ENCODE data around the gene EDEM3.

Gene EDEM3

DNA sequence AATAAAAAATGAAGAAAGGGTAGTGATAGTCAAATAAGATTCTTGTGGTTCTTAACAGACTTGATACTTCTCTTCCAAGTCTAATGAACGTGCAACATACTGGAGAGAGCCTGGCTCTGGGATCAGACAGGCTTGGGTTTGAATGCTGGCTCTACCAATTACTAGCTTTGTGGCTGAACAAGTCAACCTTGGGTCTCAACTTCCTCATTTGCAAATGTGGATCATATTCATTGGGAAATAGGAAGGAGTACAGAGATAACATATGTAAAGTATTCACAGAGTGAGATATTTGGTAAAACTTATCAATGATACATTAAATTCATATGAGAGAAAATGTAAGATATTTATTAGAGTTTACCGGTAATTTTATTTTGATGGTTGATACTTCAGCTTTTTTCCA is 2.0 kb downstream of the EDEM3 start:
- Histone ChIP-seq H3K36me3 (ENCODE audit: insufficient read depth, low read length) (no peaks in the 10 kb centered on the region), H3K9ac (ENCODE audit: insufficient read length) (peak overlapping the region; percentile 22), H3K27ac (peak overlapping the region; percentile 75), H3K4me3 (peak overlapping the region; percentile 90), H3K9me3 (ENCODE audit: low read depth, low read length) (no peaks in the 10 kb centered on the region)
- no peak for TF ChIP-seq FOXP2 (optimal IDR thresholded peaks at IDR 0.05; ENCODE audit: control extremely low read depth, extremely low read length, insufficient read depth)
- no peak for TF ChIP-seq POLR2AphosphoS5 (IDR thresholded peaks at IDR 0.05; ENCODE audit: borderline replicate concordance, low read depth, low read length)
- TF ChIP-seq EZH2 (IDR thresholded peaks at IDR 0.05), result no peak
- no peak for DNase-seq (ENCODE audit: low read depth, low spot score)

- H3K9me3 ChIP-seq (ENCODE audit: low read depth, low read length), result no peaks in the 10 kb centered on the region
- DNase-seq (ENCODE audit: low read depth, low spot score), result peak; percentile 56
- peak overlapping the region; percentile 65 for H3K4me3 ChIP-seq
- H3K9ac ChIP-seq (ENCODE audit: insufficient read length), result peak overlapping the region; percentile 66
- H3K36me3 ChIP-seq (ENCODE audit: insufficient read depth, low read length), result 0 out of 2 replicates have a peak, but pooled peaks cover 7% of the 10 kb centered on the region
- peak overlapping the region; percentile 94 for H3K27ac ChIP-seq
- TF ChIP-seq EZH2 (IDR thresholded peaks at IDR 0.05) (no peak), POLR2AphosphoS5 (IDR thresholded peaks at IDR 0.05; ENCODE audit: borderline replicate concordance, low read depth, low read length) (no peak)
These were observed 5.9 kb downstream of the EDEM3 start for GRCh38 chr1:184748740-184749139.

DNA sequence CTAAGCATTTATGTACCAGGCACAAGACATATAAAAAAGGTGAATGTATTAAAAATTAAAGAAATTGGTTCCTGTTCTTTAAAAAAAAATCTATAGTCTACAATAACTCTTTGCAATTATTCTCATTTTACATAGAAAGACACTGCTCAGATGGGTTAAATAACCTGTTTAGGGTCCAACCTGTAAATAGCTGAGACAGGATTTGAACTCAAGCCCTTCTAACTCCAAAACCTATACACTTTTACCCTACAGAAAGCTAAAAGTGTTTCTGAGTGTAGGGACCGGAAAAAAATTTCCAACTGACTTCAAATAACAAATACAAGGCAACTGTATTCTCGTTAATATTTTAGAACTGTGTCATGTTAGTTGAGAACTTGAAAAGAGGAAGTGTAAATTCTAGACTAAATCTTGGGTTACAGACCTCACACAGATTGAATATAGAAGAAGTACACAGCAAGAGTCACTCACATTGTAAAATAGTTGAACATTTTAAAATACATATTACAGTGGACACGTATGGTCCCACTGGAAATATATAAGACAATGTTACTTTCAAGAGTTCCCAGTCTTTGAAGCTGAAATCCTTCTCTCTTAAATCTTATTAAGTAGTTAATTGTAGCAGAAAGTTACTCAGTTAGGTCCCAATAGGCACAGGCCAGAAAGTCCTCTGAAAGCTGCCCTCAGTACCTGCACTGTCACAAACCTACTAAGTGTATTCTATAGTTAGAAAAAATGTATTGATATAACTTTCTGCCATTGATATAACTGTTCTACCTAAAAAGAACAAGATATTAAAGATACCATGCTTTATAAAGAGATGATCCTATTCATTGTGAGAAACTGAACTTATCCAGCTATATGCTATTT is 7.3 kb downstream of the EDEM3 start:
- peak overlapping the region; percentile 94 for H3K27ac ChIP-seq
- H3K9me3 ChIP-seq (ENCODE audit: low read depth, low read length), result no peaks in the 10 kb centered on the region
- no peak overlapping the region for H3K4me3 ChIP-seq
- no peak overlapping the region for H3K9ac ChIP-seq (ENCODE audit: insufficient read length)
- H3K36me3 ChIP-seq (ENCODE audit: insufficient read depth, low read length), result 0 out of 2 replicates have a peak, but pooled peaks cover 7% of the 10 kb centered on the region
- TF ChIP-seq FOXP2 (optimal IDR thresholded peaks at IDR 0.05; ENCODE audit: control extremely low read depth, extremely low read length, insufficient read depth) (no peak), POLR2AphosphoS5 (IDR thresholded peaks at IDR 0.05; ENCODE audit: borderline replicate concordance, low read depth, low read length) (no peak), EZH2 (IDR thresholded peaks at IDR 0.05) (no peak)
- no peak for DNase-seq (ENCODE audit: low read depth, low spot score)

GRCh38 chr1:184745929-184746638 is 8.6 kb downstream of the EDEM3 start:
- H3K27ac ChIP-seq, result peak overlapping the region; percentile 94
- H3K36me3 ChIP-seq (ENCODE audit: insufficient read depth, low read length), result peaks cover 14% of the 10 kb centered on the region
- H3K4me3 ChIP-seq, result peak overlapping the region; percentile 60
- peak overlapping the region; percentile 46 for H3K9ac ChIP-seq (ENCODE audit: insufficient read length)
- no peaks in the 10 kb centered on the region for H3K9me3 ChIP-seq (ENCODE audit: low read depth, low read length)
- TF ChIP-seq EZH2 (IDR thresholded peaks at IDR 0.05) (no peak), POLR2AphosphoS5 (IDR thresholded peaks at IDR 0.05; ENCODE audit: borderline replicate concordance, low read depth, low read length) (no peak), FOXP2 (optimal IDR thresholded peaks at IDR 0.05; ENCODE audit: control extremely low read depth, extremely low read length, insufficient read depth) (no peak)
- no peak for DNase-seq (ENCODE audit: low read depth, low spot score)

GRCh38 chr1:184745110-184745509 is 9.5 kb downstream of the EDEM3 start:
- Histone ChIP-seq H3K36me3 (ENCODE audit: insufficient read depth, low read length) (peaks cover 14% of the 10 kb centered on the region), H3K27ac (peak overlapping the region; percentile 94), H3K9ac (ENCODE audit: insufficient read length) (no peak overlapping the region), H3K4me3 (peak overlapping the region; percentile 60; the same call in 1 of the 2 replicates), H3K9me3 (ENCODE audit: low read depth, low read length) (no peaks in the 10 kb centered on the region)
- DNase-seq (ENCODE audit: low read depth, low spot score), result no peak
- no peak for TF ChIP-seq POLR2AphosphoS5 (IDR thresholded peaks at IDR 0.05; ENCODE audit: borderline replicate concordance, low read depth, low read length)
- no peak for TF ChIP-seq EZH2 (IDR thresholded peaks at IDR 0.05)
- TF ChIP-seq FOXP2 (optimal IDR thresholded peaks at IDR 0.05; ENCODE audit: control extremely low read depth, extremely low read length, insufficient read depth), result no peak

GRCh38 chr1:184743062-184743756 is 11.4 kb downstream of the EDEM3 start:
- no peak overlapping the region for H3K4me3 ChIP-seq
- no peaks in the 10 kb centered on the region for H3K9me3 ChIP-seq (ENCODE audit: low read depth, low read length)
- 0 out of 2 replicates have a peak overlapping the region, but pooled peaks have one; percentile 16 for H3K27ac ChIP-seq
- TF ChIP-seq POLR2AphosphoS5 (IDR thresholded peaks at IDR 0.05; ENCODE audit: borderline replicate concordance, low read depth, low read length) (no peak), EZH2 (IDR thresholded peaks at IDR 0.05) (no peak), FOXP2 (optimal IDR thresholded peaks at IDR 0.05; ENCODE audit: control extremely low read depth, extremely low read length, insufficient read depth) (no peak)
- DNase-seq (ENCODE audit: low read depth, low spot score), result no peak
- H3K36me3 ChIP-seq (ENCODE audit: insufficient read depth, low read length), result peaks cover 14% of the 10 kb centered on the region
- H3K9ac ChIP-seq (ENCODE audit: insufficient read length), result no peak overlapping the region

DNA sequence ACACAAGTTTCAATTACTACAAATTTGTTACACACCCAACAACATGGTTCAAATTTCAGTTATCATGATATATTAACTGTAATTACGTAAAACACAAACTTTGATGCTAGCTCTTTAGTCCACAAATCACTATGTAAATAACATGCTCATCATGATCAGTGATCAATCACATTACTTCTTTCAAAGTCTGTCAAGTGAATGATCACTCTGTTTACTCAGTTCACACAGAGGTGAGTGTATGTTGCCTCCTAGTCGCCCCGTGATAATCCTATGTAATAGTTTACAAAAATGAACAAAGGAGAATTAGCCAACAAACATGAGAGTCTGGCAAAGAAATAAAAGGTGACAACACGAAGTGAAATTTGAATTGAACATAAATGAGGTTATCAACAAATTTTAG is 14.3 kb downstream of the EDEM3 start:
- Histone ChIP-seq H3K36me3 (ENCODE audit: insufficient read depth, low read length) (peaks cover 28% of the 10 kb centered on the region), H3K27ac (no peak overlapping the region), H3K9ac (ENCODE audit: insufficient read length) (no peak overlapping the region), H3K9me3 (ENCODE audit: low read depth, low read length) (no peaks in the 10 kb centered on the region), H3K4me3 (no peak overlapping the region)
- TF ChIP-seq EZH2 (IDR thresholded peaks at IDR 0.05) (no peak), POLR2AphosphoS5 (IDR thresholded peaks at IDR 0.05; ENCODE audit: borderline replicate concordance, low read depth, low read length) (no peak), FOXP2 (optimal IDR thresholded peaks at IDR 0.05; ENCODE audit: control extremely low read depth, extremely low read length, insufficient read depth) (no peak)
- no peak for DNase-seq (ENCODE audit: low read depth, low spot score)

GRCh38 chr1:184739796-184740195 is 14.9 kb downstream of the EDEM3 start:
- no peak overlapping the region for H3K4me3 ChIP-seq
- DNase-seq (ENCODE audit: low read depth, low spot score), result no peak
- no peak overlapping the region for H3K27ac ChIP-seq
- H3K36me3 ChIP-seq (ENCODE audit: insufficient read depth, low read length), result peaks cover 32% of the 10 kb centered on the region
- H3K9ac ChIP-seq (ENCODE audit: insufficient read length), result no peak overlapping the region
- TF ChIP-seq EZH2 (IDR thresholded peaks at IDR 0.05), result no peak
- no peak for TF ChIP-seq FOXP2 (optimal IDR thresholded peaks at IDR 0.05; ENCODE audit: control extremely low read depth, extremely low read length, insufficient read depth)
- no peak for TF ChIP-seq POLR2AphosphoS5 (IDR thresholded peaks at IDR 0.05; ENCODE audit: borderline replicate concordance, low read depth, low read length)
- no peaks in the 10 kb centered on the region for H3K9me3 ChIP-seq (ENCODE audit: low read depth, low read length)

Data from SK-N-MC (cell line).